ES-I3 (cell line): ENCODE results near the gene GTF2A1L.
"Not testable (repeated sequence)": the region's sequence is repeated elsewhere in the genome, so short reads cannot be mapped to it uniquely, and the experiment has no call there.

Experiments used
- H3K36me3 ChIP-seq: 2 replicates; pipeline ENCODE4 v1.6.1; 2013; ENCODE audit warnings: mild to moderate bottlenecking, low read length, control low read depth, moderate library complexity; ENCODE audit not compliant: insufficient read depth
- H3K4me1 ChIP-seq: 2 replicates; pipeline ENCODE4 v1.6.1; 2013; ENCODE audit warnings: mild to moderate bottlenecking, control low read depth, low read length; ENCODE audit not compliant: insufficient read depth
- H3K9ac ChIP-seq: 2 replicates; pipeline ENCODE4 v1.6.1; 2013; ENCODE audit warnings: low read depth, mild to moderate bottlenecking, low read length, moderate library complexity
- H3K9me3 ChIP-seq: 2 replicates; pipeline ENCODE4 v1.6.1; 2013; ENCODE audit warnings: mild to moderate bottlenecking, low read length, moderate library complexity; ENCODE audit not compliant: control insufficient read depth, insufficient read depth

Gene GTF2A1L

DNA sequence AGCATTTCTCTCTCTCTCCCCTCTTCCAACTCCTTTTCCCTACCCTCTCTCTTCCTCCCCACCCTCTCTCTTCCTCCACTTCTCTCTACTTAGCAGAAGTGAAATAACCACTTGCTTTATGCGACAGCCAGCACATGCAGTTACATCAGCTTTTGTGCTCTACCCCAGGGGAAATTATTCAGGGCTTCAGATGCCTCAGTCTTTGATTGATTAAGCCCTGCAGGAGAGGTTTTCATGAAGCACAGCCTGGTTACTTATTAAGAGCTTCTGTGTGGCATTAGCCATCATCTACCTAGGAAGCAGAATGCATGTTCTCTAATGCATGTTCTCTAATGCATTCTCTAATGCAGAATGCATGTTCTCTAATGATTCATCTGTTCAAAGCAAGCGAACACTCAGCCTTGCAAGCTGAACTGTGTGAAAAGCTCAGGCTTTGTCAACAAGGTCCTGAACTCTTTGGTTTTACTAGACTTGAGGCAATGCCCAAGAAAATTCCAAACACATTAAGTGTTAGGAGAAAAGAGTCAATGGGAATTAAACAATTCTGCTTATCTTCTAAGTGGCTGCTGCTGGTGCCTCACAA lies 81.8 kb downstream of the GTF2A1L start:
- H3K4me1 ChIP-seq, result peaks cover 35% of the 10 kb centered on the region
- no peaks in the 10 kb centered on the region for H3K36me3 ChIP-seq
- no peak overlapping the region for H3K9ac ChIP-seq
- no peaks in the 10 kb centered on the region for H3K9me3 ChIP-seq

DNA sequence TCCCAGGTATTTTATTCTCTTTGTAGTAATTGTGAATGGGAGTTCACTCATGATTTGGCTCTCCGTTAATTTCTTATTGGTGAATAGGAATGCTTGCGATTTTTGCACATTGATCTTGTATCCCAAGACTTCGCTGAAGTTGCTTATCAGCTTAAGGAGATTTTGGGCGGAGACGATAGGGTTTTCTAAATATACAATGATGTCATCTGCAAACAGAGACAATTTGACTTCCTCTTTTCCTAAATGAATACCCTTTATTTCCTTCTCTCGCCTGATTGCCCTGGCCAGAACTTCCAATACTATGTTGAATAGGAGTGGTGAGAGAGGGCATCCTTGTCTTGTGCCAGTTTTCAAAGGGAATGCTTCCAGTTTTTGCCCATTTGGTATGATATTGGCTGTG lies 86.0 kb downstream of the GTF2A1L start:
- H3K9ac ChIP-seq, H3K36me3 ChIP-seq, H3K9me3 ChIP-seq: not testable (repeated sequence)
- peaks cover 14% of the 10 kb centered on the region; the same call in 1 of the 2 replicates for H3K4me1 ChIP-seq

- Histone ChIP-seq H3K36me3 (no peaks in the 10 kb centered on the region), H3K9me3 (peaks cover 3% of the 10 kb centered on the region), H3K4me1 (no peaks in the 10 kb centered on the region), H3K9ac (no peak overlapping the region)
Observed at GRCh38 chr2:48707466-48707865, 89.8 kb downstream of the GTF2A1L start.

DNA sequence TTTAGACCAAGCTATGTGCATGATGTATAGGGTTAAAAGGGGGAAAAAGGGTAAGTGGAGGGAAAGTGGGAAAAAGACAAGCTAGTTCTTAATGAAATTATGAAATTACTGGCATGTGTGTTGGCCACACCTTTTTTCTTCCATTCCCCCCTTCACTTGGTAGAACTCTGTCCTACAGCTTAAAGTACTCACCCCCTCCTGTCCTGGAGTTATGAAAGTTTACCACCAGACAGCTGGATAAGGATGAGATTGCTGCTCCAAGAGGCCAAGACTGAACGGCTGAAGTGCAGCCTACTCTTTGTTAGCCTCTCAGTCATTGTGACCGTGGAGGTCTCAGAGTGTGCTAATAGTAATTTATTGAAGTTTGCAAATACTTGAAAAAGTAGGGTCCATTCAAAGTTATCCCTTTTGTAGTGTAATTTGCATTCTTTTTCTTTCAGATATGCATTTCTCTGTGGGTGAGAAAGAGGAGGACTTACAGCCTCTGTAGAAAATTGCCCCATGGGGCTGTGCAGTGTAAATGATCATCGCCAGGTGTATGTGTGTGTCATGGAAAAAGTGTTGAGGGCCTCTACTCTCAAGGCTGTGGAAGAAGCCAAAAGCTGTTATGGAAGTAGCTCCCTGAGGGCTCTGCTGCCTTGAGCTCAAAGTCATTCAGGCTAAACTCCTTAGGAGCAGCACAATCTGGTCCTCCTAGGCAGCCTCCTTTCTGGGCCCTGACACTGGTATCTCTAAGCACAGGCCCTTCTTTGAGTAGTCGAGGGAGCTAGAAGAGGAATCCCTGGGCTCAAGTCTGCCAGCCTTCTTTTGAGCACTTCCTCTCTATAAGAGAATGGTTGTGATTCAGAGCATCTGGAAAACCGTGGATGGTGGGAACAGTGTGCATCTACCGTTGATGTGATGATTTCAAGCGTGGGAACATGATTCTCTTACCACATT lies 91.7 kb downstream of the GTF2A1L start:
- Histone ChIP-seq H3K4me1 (no peaks in the 10 kb centered on the region), H3K9ac (no peak overlapping the region), H3K9me3 (peaks cover 3% of the 10 kb centered on the region), H3K36me3 (no peaks in the 10 kb centered on the region)

DNA sequence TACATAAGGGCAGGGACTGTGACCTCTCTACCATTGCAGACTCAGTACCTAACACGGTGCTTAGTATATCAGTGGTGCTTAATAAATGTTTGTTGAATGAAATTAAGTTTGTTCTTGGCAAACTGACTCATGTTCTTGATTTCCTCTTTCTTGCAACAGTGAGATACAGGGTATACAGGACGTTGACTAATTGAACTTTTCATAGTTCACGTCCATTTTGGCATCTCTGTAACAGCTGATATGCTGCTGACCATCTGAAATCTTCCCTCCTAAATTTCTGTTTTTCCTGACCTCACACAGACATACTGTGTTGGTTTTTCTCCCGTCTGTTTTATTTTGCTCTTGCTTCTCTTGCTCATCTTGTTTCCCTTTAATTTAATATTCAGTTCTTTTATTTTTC lies 93.7 kb downstream of the GTF2A1L start:
- H3K9ac ChIP-seq, result no peak overlapping the region
- peaks cover 16% of the 10 kb centered on the region for H3K4me1 ChIP-seq
- H3K36me3 ChIP-seq, result no peaks in the 10 kb centered on the region
- H3K9me3 ChIP-seq, result peaks cover 3% of the 10 kb centered on the region

- Histone ChIP-seq H3K4me1 (peaks cover 16% of the 10 kb centered on the region), H3K9me3 (no peaks in the 10 kb centered on the region; the same call in none of the 2 replicates), H3K9ac (no peak overlapping the region), H3K36me3 (no peaks in the 10 kb centered on the region)
Observed at GRCh38 chr2:48712151-48712550, 94.5 kb downstream of the GTF2A1L start.

DNA sequence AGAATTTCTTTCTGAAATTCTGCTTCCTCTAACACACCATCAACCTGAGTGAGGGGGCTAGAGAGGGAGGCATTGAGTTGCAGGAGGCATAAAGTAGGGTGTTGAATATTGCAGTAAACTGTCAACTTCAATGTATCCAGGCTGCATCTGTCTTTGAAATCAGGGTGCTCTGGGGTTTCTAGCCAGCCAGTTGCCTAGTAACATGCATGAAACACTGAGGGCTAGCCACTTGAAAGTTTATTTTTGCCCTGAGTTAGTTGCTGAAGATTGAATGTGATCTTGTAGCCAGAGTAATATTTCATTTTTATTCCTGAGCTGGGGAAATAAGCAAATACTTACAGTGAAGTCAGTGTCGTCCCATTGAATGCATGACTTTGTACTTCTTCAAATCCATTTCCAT lies 96.0 kb downstream of the GTF2A1L start:
- Histone ChIP-seq H3K4me1 (peaks cover 16% of the 10 kb centered on the region), H3K9me3 (no peaks in the 10 kb centered on the region; the same call in 1 of the 2 replicates), H3K9ac (no peak overlapping the region), H3K36me3 (no peaks in the 10 kb centered on the region)

DNA sequence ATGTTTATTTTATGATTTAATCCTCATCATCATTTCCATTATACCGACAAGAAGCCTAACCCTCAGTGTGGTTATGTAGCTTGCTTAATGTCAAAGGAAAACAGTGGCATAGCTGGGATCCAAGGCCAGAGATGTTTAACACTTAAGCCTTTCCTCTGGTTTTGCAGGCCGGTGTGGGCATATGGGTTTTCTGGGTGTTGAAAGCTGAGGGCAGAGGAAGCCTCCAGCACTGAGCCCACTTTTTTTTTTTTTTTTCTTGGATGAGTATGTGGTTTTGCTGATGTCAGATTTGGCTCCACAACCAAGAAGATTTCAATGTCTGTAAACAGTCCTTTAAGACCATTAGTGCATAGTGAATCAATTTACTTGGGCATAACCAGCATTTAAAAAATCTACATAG lies 96.6 kb downstream of the GTF2A1L start:
- H3K9ac ChIP-seq, result no peak overlapping the region
- no peaks in the 10 kb centered on the region; the same call in 1 of the 2 replicates for H3K9me3 ChIP-seq

GRCh38 chr2:48715042-48715899 lies 97.6 kb downstream of the GTF2A1L start:
- Histone ChIP-seq H3K4me1 (peaks cover 21% of the 10 kb centered on the region), H3K36me3 (no peaks in the 10 kb centered on the region), H3K9ac (no peak overlapping the region), H3K9me3 (no peaks in the 10 kb centered on the region; the same call in 1 of the 2 replicates)

More for the DNA sequence above, 96.6 kb downstream of the GTF2A1L start:
- H3K4me1 ChIP-seq, result peaks cover 16% of the 10 kb centered on the region
- no peaks in the 10 kb centered on the region for H3K36me3 ChIP-seq

DNA sequence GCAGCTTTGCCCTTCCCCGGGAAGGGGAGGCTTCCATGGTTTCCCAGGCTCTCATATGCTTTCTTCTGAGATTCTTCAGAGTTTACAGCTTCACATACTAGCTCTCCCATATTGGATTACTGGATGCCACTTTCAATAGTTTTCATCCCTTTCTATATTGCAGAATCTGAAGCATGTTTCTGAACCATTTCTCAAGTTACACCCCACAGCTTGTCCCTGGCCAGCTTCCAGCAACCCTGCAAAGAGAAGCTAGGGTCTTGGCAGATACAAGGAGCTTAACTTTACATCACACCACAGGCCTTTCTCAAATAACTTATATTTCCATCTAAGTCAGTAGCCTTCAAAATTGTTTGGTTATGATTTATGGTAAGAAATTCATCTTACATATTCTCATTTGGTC lies 98.3 kb downstream of the GTF2A1L start:
- Histone ChIP-seq H3K9ac (no peak overlapping the region), H3K36me3 (no peaks in the 10 kb centered on the region), H3K9me3 (no peaks in the 10 kb centered on the region; the same call in 1 of the 2 replicates), H3K4me1 (peaks cover 21% of the 10 kb centered on the region)

DNA sequence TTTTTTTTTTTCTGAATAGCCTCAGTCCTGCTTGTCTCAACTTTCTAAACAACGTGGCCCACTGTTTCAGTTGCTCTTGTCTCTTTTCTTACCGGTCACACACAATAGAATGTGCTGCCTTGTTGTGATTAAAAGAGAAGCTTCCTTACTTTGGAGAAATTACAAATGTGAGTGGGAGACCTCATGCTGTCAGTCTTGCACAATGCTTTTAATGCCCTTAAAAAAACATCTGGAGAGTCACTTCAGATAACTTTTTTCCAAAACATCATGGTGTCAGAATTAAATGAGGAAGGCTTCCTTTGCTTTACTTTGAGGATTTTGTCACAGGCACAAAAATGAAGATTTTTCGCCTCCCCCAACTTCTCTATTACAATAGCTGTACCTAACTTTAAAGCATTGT lies 100.2 kb downstream of the GTF2A1L start:
- no peaks in the 10 kb centered on the region for H3K36me3 ChIP-seq
- H3K9ac ChIP-seq, result no peak overlapping the region
- no peaks in the 10 kb centered on the region for H3K9me3 ChIP-seq
- H3K4me1 ChIP-seq, result peaks cover 21% of the 10 kb centered on the region

DNA sequence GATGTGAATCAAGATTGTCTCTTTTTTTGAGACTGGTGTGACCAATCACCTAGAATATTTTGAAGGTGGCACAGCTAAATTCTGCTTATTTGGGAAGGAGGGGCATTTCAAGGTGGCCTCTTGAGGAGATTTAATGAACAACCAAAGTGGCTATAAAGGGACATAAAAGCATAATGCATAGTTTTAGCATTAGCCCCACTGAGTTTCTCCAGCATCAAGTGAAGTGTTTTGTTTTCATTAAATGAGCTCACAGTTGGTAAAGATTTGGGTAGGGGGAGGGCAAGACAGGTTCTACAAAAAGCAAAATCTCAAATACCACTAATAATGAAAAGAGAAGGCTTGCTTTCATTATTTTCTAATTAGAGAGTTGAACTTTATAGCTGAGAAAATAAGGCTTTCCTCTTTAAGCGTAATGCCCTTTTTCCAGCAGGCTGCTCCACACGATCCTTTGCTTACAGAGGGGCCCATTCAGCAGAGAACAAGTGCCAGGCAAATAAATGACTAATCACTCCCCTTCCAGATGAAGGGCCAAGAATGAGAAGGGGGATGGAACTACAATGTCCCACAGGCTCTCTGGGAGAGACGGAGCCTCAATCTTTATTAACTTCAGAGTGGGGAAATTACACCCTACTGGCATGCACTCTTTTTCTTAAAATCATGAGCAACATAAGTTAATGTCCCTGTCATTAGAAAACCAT lies 102.0 kb downstream of the GTF2A1L start:
- H3K4me1 ChIP-seq, result peaks cover 20% of the 10 kb centered on the region
- no peak overlapping the region for H3K9ac ChIP-seq
- no peaks in the 10 kb centered on the region for H3K36me3 ChIP-seq
- H3K9me3 ChIP-seq, result no peaks in the 10 kb centered on the region

DNA sequence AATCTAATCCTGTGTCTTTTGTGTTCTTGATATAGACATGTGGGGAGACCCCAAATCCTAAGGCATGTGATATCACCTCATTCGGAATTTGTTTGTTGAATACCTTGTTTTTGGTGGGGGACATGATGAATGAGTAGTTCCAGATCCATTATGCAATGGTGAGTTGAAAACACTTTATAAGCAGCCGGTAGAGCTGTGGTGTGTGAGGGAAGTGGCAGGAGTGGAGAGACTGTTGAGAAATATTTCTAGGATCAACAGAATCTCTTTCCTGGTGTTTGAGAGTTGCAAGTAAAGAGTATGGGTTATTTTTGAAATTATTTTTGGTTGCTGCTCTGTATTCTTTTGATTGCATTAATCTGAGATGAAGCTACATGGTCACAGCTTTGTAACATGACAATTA lies 103.5 kb downstream of the GTF2A1L start:
- H3K36me3 ChIP-seq, result no peaks in the 10 kb centered on the region
- no peaks in the 10 kb centered on the region for H3K9me3 ChIP-seq
- H3K9ac ChIP-seq, result no peak overlapping the region
- 0 out of 2 replicates have a peak, but pooled peaks cover 5% of the 10 kb centered on the region for H3K4me1 ChIP-seq

- no peak overlapping the region for H3K9ac ChIP-seq
- H3K36me3 ChIP-seq, result no peaks in the 10 kb centered on the region
- 0 out of 2 replicates have a peak, but pooled peaks cover 5% of the 10 kb centered on the region for H3K4me1 ChIP-seq
- H3K9me3 ChIP-seq, result no peaks in the 10 kb centered on the region
Observed at GRCh38 chr2:48722391-48722790, 104.7 kb downstream of the GTF2A1L start.
